Midbrain (tissue), 1 donor: ENCODE results near the gene CAPN15.

Source experiments
- DNase-seq: peaks from one replicate; lab custom pipeline; 2025; lab: John Stamatoyannopoulos, UW

The CAPN15 gene

GRCh38 chr16:578232-578869 lies 50.8 kb downstream of the CAPN15 start:
- no peak for DNase-seq

GRCh38 chr16:578870-579405 lies 51.4 kb downstream of the CAPN15 start:
- DNase-seq: peak; percentile 8

GRCh38 chr16:580141-580945 lies 52.8 kb downstream of the CAPN15 start:
- DNase-seq: no peak

GRCh38 chr16:580946-581498 lies 53.5 kb downstream of the CAPN15 start:
- no peak for DNase-seq

- no peak for DNase-seq
Measured at GRCh38 chr16:582218-582613, 54.7 kb downstream of the CAPN15 start.

- DNase-seq: no peak
Measured at GRCh38 chr16:582614-583331, 55.3 kb downstream of the CAPN15 start.

- no peak for DNase-seq
Measured at GRCh38 chr16:583470-583814, 55.9 kb downstream of the CAPN15 start.

DNA sequence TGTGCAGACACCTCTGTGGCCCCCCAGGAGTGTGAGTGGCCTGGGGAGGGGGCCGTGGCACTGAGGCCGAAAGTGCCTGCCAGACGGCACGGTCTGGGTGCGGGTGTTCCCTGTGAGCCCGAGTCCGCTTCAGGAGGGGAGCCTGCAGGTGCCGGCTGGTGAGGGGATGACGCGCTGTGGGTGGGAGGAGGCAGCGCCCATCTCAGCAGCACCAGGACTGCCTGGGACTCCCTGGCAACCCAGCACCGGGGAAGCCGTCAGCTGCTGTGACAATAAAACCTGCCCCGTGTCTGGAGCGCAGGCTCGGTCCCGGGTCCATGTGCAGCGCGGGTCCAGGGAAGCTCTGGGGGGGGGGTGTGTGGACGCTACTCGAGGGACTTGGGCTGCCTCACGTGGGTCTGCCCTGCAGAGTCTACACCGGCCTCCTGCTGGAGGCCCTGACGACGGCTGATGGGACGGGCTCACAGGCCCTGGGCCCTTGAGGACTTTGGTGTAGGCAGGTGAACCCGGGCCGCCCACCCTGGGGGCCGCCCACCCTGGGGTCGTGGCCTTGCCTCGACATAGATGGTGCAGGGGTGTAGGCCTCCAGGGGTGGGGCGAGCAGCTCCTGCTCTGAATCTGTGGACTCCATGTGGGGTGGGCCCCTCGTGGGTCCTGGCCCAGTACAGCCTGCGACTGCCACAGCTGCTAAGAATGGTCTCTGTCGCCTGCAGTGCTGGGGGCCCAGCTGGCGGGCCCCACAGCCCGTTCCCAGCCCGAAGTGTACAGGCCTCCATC lies 56.5 kb downstream of the CAPN15 start:
- no peak for DNase-seq

DNA sequence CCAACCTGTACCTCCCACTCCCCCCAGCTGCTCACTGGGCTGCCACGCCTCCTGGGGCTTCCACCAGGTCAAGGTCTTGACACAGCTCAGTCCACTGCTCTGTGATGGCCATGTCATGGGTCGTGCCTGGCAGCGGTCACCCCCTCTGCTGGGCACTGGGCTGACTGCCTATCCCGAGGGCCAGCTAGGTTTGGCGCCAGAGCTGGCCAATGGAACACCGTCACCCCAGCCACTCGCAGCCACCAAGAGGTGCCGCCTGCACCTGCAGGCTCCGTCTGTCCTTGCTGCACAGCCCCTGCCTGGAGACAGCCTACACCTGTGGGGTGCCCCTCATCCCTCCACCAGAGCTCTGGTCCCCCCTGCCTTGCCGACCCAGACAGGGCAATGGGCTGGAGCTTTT lies 57.8 kb downstream of the CAPN15 start:
- no peak for DNase-seq

GRCh38 chr16:586047-586644 lies 58.6 kb downstream of the CAPN15 start:
- no peak for DNase-seq

DNA sequence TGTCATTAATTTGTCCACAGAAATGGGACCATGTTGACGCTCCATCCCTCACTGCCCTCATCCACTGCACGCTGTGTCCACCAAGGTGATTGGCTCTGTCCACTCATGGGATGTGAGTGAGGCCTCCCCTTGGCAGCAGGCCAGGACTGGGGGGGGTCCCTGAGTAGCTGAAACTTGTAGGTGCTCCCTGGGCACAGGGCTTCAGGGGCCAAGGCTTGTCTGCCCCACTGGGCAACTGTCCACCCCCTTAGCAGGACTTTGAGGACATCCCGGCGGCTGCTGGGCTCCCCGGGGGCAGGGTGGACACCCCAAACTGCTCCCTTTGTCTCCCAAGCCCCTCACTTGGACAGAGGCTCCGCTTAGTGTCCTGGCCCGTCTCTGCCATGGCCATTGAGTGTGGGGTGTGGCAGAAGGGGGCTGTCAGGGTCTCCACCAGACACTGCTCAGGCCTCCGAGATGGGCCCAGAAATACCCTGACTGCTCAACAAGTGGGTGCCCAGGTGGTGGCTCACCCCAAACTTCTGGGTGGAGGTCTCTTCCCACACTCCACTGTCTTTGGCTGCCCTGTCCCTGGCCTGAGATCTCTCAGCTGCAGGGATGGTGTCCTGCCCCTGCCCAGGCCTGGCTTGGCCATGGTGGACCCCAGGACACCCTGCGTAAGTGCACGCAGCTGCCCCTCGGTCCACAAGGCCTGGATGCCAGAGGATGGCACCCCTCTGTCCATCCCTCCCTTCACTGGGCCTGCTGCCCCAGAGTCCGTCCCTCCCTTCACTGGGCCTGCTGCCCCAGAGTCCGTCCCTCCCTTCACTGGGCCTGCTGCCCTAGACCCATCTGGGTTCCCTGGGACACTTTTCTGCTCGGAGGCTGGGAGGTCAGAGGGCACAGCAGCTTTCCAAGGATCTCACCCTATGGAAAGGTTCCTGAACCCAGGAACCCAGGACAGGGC lies 59.4 kb downstream of the CAPN15 start:
- no peak for DNase-seq

GRCh38 chr16:588639-588888 lies 61.1 kb downstream of the CAPN15 start:
- no peak for DNase-seq

DNA sequence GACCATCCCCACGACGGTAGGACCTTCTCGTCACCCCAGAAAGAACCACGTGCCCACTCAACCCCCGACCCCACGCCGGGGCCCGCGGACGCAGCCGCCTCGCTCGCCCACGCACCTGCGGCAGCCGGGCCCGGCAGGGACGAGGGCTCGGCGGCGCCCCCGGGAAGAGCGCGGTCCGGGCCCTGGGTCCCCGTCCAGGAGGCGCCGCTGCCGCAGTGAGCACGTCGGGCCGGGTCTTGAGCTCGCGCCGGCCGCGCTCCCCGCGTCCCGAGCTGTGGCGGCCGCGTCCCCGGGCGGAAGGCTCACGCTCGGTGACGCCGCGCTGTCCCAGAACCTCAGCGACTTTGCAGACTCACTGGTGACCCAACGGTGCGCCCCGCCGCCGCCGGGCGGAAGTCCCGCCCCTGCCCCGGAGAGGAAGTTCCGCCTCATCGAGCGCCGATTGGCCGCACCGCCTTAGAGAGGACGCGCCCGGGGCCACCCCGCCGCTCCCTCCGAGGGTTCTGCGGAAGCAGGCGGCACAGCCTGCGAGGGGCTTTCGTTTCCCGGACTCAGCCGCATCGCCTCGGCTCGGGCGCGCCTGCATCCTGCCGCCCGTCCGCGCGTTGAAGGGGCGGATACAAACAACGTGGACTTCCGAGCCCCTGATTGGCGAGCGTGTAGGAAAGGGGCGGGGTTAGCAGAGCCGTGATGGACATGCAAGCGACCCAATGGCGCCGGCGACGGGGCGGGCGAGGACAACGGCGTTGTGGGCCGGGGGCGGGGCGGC lies 61.6 kb downstream of the CAPN15 start:
- peak; percentile 95 for DNase-seq

- peak; percentile 96 for DNase-seq
Measured at GRCh38 chr16:589658-590187, 62.2 kb downstream of the CAPN15 start, which contains the start of gene RAB40C. RAB40C (plus strand) TSS chr16:590066; CDS start chr16:590292, 226 bp downstream.

DNA sequence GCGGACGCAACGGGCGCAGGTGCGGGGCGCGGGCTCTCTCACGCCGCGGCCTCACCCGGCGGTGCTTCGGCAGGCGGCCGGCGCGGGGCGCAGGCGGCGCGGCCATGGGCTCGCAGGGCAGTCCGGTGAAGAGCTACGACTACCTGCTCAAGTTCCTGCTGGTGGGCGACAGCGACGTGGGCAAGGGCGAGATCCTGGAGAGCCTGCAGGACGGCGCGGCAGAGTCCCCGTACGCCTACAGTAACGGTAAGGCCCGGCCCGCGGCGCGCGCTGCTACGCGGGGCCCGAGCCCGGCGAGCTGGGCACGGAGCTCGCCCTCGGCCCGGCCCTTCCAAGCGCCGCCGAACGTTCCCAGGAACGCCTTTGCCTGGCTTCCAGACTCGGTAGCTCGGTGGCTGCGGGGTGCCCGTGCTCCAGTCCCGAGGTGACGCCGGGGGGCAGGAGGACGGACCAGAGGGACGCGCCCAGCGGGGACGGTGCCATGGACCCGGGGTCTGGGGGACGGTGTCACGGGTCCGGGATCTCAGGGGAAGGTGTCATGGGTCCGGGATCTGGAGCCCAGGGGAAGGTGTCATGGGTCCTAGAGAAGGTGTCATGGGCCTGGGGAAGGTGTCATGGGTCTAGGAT lies 62.8 kb downstream of the CAPN15 start:
- no peak for DNase-seq

DNA sequence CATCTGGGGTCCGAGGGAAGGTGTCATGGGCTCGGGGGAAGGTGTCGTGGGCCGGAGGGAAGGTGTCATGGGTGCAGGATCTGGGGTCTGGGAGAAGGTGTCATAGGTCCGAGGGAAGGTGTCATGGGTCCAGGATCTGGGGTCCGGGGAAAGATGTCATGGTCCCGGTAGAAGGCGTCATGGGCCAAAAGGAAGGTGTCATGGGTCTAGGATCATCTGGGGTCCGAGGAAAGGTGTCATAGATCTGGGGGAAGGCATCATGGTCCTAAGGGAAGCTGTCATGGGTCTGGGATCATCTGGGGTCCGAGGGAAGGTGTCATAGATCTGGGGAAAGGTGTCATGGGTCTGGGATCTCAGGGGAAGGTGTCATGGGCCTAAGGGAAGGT lies 63.3 kb downstream of the CAPN15 start:
- DNase-seq: no peak

- DNase-seq: no peak
Measured at GRCh38 chr16:591231-591630, 63.7 kb downstream of the CAPN15 start.

- DNase-seq: no peak
Measured at GRCh38 chr16:591892-592517, 64.5 kb downstream of the CAPN15 start.
